Activated effector memory CD4-positive, alpha-beta T cell treated with anti-CD3 and anti-CD28 coated beads, Interleukin-2, amount 50 U/mL, for 16 hours (primary cell): ENCODE data around the gene CLEC18C.
"Not testable (repeated sequence)": the region's sequence is repeated elsewhere in the genome, so short reads cannot be mapped to it uniquely, and the experiment has no call there.

ENCODE experiments used
- DNase-seq: peaks from one replicate; pipeline ENCODE4 v3.0.0-alpha.2; 2020

The CLEC18C gene

GRCh38 chr16:70218586-70218985 lies 45.0 kb downstream of the CLEC18C start:
- DNase-seq = not testable (repeated sequence)

GRCh38 chr16:70222574-70222973 lies 49.0 kb downstream of the CLEC18C start:
- DNase-seq = not testable (repeated sequence)

GRCh38 chr16:70223216-70223615 lies 49.6 kb downstream of the CLEC18C start:
- DNase-seq = not testable (repeated sequence)

- not testable (repeated sequence) for DNase-seq
Observed at GRCh38 chr16:70223971-70224513, 50.5 kb downstream of the CLEC18C start.

- not testable (repeated sequence) for DNase-seq
Observed at GRCh38 chr16:70224645-70225044, 51.1 kb downstream of the CLEC18C start.

GRCh38 chr16:70225430-70225829 lies 51.8 kb downstream of the CLEC18C start:
- DNase-seq = not testable (repeated sequence)

GRCh38 chr16:70226024-70226423 lies 52.4 kb downstream of the CLEC18C start:
- DNase-seq = not testable (repeated sequence)

- DNase-seq = not testable (repeated sequence)
Observed at GRCh38 chr16:70231831-70232230, 58.2 kb downstream of the CLEC18C start.
